Measurements from ENCODE around the gene CNP. TPM values are rescaled to one million over a fixed set of nuclear protein-coding genes. Genes with fewer than 3 reads are reported as not detected.

Gene CNP
- total RNA-seq, 1 experiment from 2014 or later = 51.2 TPM

DNA sequence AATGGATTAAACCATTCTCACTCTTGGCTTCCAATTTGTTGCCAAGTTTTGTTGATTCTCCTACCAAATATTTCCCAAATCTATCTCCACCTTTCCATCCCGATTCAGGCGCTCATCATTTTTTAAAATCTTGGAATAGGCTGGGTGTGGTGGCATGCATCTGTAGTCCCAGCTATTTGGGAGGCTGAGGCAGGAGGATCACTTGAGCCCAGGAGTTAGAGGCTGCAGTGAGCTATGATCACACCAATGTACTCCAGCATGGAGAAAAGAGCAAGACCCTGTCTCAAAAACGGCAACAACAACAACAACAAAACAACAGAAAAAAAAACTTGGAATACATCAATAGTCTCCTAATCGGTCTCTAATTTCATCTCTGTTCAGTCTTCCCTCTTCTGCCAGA, 52.4 kb downstream of the CNP start:
- Histone ChIP-seq H3K27me3 (ENCODE audit: insufficient read depth, low read length) (no peaks in the 10 kb centered on the region), H3K9me2 (ENCODE audit: insufficient read depth) (no peaks in the 10 kb centered on the region), H3K36me3 (ENCODE audit: control insufficient read depth in 1 of 2, insufficient read depth in 2 of 2, low read length in 2 of 2) (peaks cover 6% of the 10 kb centered on the region in 2 experiments; a peak in 2 of 4 replicates), H3K4me2 (ENCODE audit: low read length) (no peak overlapping the region), H3K79me2 (ENCODE audit: insufficient read depth, low read length) (peaks cover 51% of the 10 kb centered on the region), H3K27ac (ENCODE audit: low read depth, low read length) (no peak overlapping the region), H3K4me1 (ENCODE audit: control insufficient read depth in 1 of 2, insufficient read depth in 2 of 2, low read length in 2 of 2) (peaks cover 16 to 36% of the 10 kb centered on the region in 2 experiments), H4K20me1 (ENCODE audit: insufficient read depth) (no peaks in the 10 kb centered on the region), H3K4me3 (replicated peaks in 1 of 2; ENCODE audit: low read depth in 1 of 2, low read length in 2 of 2) (no peak overlapping the region), H3K9me3 (ENCODE audit: control insufficient read depth in 1 of 2, insufficient read depth in 1 of 2, low read depth in 1 of 2, low read length in 2 of 2) (no peaks in the 10 kb centered on the region), H3K9ac (ENCODE audit: low read length) (no peak overlapping the region), H2AFZ (ENCODE audit: low read depth, low read length, poor library complexity, severe bottlenecking) (no peak overlapping the region)
- intact Hi-C loops (cut with micrococcal nuclease) = loop anchor here (5.0 kb wide), 1 partner anchor 52 kb away; the partner anchor contains the start of gene CNP
- ChIA-PET RAD21 (ENCODE audit: low non-redundant PET in 1 of 2, low total read pairs in 2 of 2, uncharacterized antibody in 2 of 2, unreplicated experiment in 2 of 2) (interaction anchor here in 1 of 2 experiments (1.3 kb wide), 1 partner anchor 52 kb away, joined by 3 read pairs; the partner anchor contains the start of gene CNP), CTCF (interaction anchor here (1.0 to 4.0 kb wide), 5 partner anchors 10 to 84 kb away, joined by 3 to 16 read pairs (median 4); partner anchors contain the start of gene CNP), POLR2A (interaction anchor here (2.3 kb wide), 1 partner anchor 53 kb away, joined by 17 read pairs; the partner anchor contains the start of gene CNP)
- no peak for DNase-seq (ENCODE audit: low read depth, low spot score)
- no TSS peak for BruUV-seq (replicated peaks)
- ATAC-seq = no peak
- TF ChIP-seq MAX (IDR thresholded peaks at IDR 0.05) (no peak), SP1 (IDR thresholded peaks at IDR 0.05; ENCODE audit: low read depth) (no peak), EZH2 (IDR thresholded peaks at IDR 0.05) (no peak), CTCF (IDR thresholded peaks at IDR 0.05 in 2 of 3, conservative IDR thresholded peaks at IDR 0.05 in 1 of 3; ENCODE audit: borderline replicate concordance in 1 of 3, insufficient read depth in 1 of 3, low read depth in 2 of 3, low read length in 2 of 3) (no peak), YY1 (IDR thresholded peaks at IDR 0.05; ENCODE audit: extremely low read depth, insufficient replicate concordance, low read depth, low read length) (no peak), EZH2phosphoT487 (IDR thresholded peaks at IDR 0.05; ENCODE audit: borderline replicate concordance) (no peak), SRF (IDR thresholded peaks at IDR 0.05; ENCODE audit: low read depth) (no peak)
